Kidney glomerular epithelial cell (primary cell): ENCODE data around the gene ROBO4.

Source experiments
- DNase-seq: peaks from one replicate; lab custom pipeline; 2025; lab: John Stamatoyannopoulos, UW

ROBO4 gene

GRCh38 chr11:124918950-124919349, 21.3 kb upstream of the ROBO4 start, which contains the start of gene HEPN1:
HEPN1 (plus strand) TSS chr11:124919250.
- DNase-seq = no peak

- DNase-seq = no peak
These were observed 19.5 kb upstream of the ROBO4 start for GRCh38 chr11:124917115-124917637.

- no peak for DNase-seq
These were observed 18.7 kb upstream of the ROBO4 start for GRCh38 chr11:124916370-124916710.

- no peak for DNase-seq
These were observed 18.1 kb upstream of the ROBO4 start for GRCh38 chr11:124915541-124916369.

- no peak for DNase-seq
These were observed 5.0 kb upstream of the ROBO4 start for GRCh38 chr11:124902616-124903015.

- DNase-seq = peak; percentile 71
These were observed 2.8 kb upstream of the ROBO4 start for GRCh38 chr11:124900464-124900863.

GRCh38 chr11:124899383-124900145, 1.9 kb upstream of the ROBO4 start:
- no peak for DNase-seq

GRCh38 chr11:124898711-124899110, 1.0 kb upstream of the ROBO4 start:
- no peak for DNase-seq

- DNase-seq = peak; percentile 96
These were observed 607 bp upstream of the ROBO4 start for GRCh38 chr11:124898263-124898680.

GRCh38 chr11:124896821-124897391, 759 bp downstream of the ROBO4 start:
- DNase-seq = no peak

- no peak for DNase-seq
These were observed 1.5 kb downstream of the ROBO4 start for GRCh38 chr11:124896071-124896750.

GRCh38 chr11:124895471-124895971, 2.1 kb downstream of the ROBO4 start:
- no peak for DNase-seq

GRCh38 chr11:124894606-124895430, 2.8 kb downstream of the ROBO4 start:
- no peak for DNase-seq

- no peak for DNase-seq
These were observed 3.8 kb downstream of the ROBO4 start for GRCh38 chr11:124893781-124894401.

GRCh38 chr11:124892750-124893454, 4.8 kb downstream of the ROBO4 start:
- no peak for DNase-seq

- DNase-seq = no peak
These were observed 5.5 kb downstream of the ROBO4 start for GRCh38 chr11:124892146-124892545.

- no peak for DNase-seq
These were observed 6.2 kb downstream of the ROBO4 start for GRCh38 chr11:124891373-124891861.

- DNase-seq = no peak
These were observed 6.8 kb downstream of the ROBO4 start for GRCh38 chr11:124890683-124891372.

GRCh38 chr11:124890151-124890550, 7.5 kb downstream of the ROBO4 start:
- DNase-seq = no peak
